HG02610 (cell line): ENCODE results near the gene LMNA.

ENCODE experiments used
- ATAC-seq: cut with Tn5 transposase; IDR thresholded peaks from one replicate; pipeline ENCODE4 v1.9.1; 2021; ENCODE audit warnings: mild to moderate bottlenecking, moderate library complexity; ENCODE audit not compliant: unreplicated experiment

LMNA gene

GRCh38 chr1:156136970-156137483 is 22.5 kb downstream of the LMNA start:
- no peak for ATAC-seq

GRCh38 chr1:156138458-156138867 is 24.0 kb downstream of the LMNA start:
- no peak for ATAC-seq

- ATAC-seq, result no peak
Observed at GRCh38 chr1:156140879-156141707, 26.6 kb downstream of the LMNA start.

DNA sequence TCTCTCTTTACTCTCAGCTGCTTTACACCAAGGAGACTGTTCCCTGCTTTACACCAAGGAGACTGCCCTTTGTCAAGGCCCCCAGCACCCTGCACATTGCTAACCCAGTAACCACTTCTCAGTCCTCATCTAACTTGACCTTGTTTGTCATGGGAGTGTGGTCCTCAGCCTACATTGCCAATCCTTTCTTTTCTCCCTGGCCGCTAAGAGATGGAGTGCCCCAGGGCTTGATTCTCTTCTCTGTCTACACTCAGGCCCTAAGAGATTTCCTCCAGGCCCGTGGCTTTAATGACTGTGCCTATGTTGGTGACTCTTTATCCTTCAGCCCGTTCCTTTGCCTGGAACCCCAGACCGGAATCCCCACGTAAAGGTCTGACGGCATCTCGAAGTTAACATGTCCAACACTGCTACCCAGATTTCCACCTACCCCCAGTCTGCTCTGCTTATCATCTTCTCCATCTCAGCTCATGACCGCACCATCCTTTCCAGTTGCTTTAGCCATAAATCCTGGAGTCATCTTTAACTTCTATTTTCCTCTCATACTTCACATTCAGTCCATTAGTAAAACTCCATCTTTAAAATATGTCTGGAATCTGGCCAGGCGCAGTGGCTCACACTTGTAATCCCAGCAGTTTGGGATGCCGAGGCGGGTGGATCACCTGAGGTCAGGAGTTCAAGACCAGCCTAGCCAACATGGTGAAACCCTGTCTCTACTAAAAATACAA is 29.4 kb downstream of the LMNA start:
- no peak for ATAC-seq

- no peak for ATAC-seq
Observed at GRCh38 chr1:156144742-156145141, 30.2 kb downstream of the LMNA start.

DNA sequence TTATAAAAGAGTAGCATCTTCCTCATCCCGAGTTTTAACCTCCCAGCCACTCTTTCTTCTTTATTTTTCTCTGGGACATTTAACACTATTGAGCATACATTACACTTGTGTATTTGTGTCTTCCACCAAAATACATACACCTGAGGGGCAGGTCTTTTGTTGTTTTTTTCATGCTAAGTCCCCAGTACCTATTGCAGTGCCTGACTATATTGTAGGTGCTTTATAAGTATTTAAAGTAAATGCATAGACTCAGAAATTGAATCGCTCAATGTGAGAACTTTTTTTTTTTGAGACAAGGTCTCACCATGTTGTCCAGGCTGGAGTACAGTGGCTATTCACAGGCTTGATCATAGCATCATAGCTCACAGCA is 31.1 kb downstream of the LMNA start:
- ATAC-seq, result no peak

- ATAC-seq, result no peak
Observed at GRCh38 chr1:156146020-156146768, 31.7 kb downstream of the LMNA start.

- ATAC-seq, result no peak
Observed at GRCh38 chr1:156146769-156147405, 32.4 kb downstream of the LMNA start.

GRCh38 chr1:156148216-156148615 is 33.7 kb downstream of the LMNA start:
- no peak for ATAC-seq

DNA sequence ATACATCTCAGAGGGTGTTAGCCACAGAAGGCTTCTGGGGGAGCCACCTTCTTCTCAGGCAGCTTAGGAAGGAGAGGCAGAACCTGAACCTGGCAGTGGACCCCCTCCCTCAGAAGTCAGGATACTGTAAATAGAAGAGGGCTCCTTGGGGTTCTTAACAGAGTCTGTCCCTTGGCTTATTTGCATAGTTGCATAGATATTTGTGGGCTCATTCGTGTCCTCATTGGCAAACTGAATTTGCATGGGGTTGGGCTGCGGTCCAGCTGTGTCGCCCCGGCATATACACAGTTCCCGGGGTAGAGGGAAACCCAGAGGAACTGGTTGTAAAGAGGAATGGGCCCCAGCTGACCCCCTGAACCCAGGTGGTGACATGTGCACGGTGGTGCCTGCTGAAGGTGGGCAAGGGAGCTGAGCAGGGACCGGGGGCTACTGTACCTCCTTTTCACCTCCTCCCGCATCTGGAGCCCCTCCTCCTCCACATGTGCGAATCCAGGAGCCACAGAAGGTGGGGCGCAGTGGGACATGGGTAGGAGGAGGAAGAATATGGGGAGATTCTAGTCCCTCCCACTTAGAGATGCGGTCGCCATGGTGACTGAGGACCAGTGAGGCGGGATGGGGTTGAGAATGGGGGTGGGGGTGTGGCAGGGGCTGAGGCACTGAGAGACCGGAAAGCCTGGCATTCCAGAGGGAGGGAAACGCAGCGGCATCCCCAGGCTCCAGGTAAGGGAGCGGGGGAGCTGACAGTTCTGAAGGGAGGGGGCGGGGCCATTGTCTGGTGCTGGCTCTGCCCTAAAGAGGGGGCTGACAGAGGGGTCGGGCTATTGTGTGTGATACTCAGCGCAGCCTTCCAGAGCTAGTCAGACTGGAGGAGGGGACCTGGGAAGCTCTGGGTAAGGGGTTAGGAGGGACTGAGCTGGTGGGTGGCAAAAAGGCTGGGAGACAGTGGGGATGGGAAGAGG is 35.1 kb downstream of the LMNA start:
- ATAC-seq, result peak; percentile 38

DNA sequence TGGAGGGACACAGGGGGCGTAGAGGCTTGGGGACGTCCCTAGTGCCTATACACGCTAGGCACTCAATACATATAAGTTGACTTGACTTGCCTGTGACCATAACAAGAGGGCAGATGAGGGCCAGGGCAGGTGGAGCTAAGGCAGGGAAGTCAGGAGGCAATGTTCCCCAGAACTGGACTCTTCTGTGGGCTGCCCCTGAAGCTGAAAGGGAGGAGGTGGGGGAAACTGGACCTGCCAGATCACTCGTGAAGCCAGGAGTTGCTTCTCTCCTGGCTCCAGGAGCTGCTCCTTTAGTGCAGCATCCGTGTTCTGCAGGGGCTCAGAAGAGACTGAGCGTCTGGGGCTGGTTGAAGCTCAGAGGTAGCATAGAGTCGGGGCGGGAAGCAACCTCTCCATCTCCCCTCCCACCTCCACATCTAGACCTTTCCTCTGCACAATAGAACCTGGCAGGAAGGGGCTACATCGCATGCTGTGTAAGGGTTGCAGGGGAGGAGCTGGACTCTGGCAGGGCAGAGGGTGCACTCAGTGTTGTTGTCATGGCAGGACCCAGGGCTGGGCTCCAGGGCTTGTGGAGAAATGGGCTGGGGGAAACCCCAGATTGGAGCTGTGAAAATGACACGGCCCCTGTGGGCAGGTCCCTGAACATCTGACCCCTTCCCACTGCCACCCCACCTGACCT is 36.0 kb downstream of the LMNA start:
- ATAC-seq, result no peak

- ATAC-seq, result no peak
Observed at GRCh38 chr1:156151093-156151688, 36.7 kb downstream of the LMNA start.

DNA sequence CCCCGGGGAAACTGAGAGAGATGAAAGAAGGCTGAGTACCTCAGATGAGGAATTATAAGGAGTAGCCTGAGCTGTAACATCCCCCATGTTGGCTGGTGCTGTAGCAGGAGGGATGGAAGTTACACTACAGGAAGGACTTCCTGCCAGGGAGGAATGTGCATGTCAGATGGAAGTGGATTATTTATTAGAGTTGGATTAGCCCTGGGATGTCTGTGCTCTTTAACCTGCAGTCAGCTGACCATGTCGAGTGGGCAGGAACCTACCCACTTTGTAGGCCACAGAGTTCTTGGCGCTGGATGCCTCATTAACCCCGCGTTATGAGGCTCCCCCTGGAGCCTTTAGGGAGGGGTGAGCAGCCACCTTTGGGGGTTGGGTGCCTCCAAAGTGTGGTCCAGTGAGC is 38.1 kb downstream of the LMNA start:
- ATAC-seq, result no peak

GRCh38 chr1:156153362-156153761 is 38.9 kb downstream of the LMNA start, which contains the start of gene SEMA4A:
Gene SEMA4A, plus strand, starts transcription at chr1:156153585. Its CDS starts 994 bp downstream, at chr1:156154579.
- ATAC-seq, result no peak

DNA sequence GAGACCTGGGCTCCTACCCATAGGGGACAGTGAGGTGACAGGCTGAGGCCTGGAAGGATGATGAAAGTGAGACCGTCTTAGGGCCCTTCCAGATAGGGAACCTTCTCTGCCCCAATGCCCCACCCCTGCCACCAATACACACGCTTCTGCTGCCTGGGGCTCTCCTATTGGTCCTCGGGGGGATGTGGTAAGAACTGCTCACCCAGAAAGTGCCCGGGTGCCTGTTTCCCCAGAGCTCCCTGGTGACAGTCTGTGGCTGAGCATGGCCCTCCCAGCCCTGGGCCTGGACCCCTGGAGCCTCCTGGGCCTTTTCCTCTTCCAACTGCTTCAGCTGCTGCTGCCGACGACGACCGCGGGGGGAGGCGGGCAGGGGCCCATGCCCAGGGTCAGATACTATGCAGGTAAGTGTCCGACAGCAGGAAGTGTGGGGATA is 39.8 kb downstream of the LMNA start:
- peak; percentile 65 for ATAC-seq

DNA sequence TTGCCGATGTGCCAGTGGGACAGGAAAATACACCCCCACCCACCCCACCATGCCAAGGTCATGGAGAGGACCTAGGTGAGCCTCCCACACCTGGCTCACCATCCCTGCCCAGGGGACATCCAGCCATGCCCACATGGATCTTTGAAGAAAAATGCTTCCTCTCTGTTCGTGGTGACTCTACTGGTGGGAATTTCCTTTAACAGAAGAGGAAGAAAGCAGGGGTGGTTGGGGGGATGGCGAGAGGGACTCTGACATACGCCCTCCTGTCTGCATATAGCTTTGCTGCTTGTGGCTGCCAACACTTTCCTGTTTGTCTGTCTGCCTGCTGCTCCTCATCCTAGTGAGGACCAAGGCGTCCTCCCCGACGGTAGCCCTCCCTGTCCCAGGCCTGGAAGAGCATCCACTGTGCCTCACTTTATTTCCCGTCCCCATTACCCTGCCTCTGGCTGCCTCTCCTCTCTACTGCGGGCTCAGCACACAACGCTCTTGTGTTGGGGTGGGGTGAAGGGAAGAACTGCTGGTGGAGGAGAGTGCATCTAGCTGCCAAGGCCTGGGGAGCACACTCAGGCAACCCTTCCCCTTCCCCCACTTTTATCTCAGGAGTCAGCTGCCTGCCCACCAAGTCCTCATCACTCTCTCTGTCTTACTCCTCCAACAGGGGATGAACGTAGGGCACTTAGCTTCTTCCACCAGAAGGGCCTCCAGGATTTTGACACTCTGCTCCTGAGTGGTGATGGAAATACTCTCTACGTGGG is 41.4 kb downstream of the LMNA start:
- no peak for ATAC-seq

DNA sequence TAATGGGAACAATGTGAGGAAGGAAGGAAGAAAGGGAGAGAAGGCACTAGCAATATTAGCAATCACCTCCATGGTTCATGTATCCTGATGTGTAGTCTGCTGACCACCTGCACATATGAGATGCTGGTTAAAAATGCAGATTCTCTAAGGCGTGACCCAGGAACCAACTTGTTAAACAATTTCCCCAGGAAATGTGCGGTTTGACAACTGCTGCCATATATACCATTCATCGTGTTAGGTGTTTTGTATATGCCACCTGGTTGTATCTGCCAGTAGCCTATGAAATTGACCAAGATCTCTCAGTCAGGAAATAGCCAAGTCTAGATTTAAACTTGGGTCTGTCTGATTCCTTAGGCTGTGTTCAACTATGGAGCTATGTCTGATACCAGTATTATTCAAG is 43.0 kb downstream of the LMNA start:
- ATAC-seq, result no peak

GRCh38 chr1:156157966-156158365 is 43.5 kb downstream of the LMNA start:
- no peak for ATAC-seq
